Suprapubic skin (tissue), 3 donors: ENCODE data around the gene RAB40A.

Experiments used
- EP300 ChIP-seq: sonication (generic); formaldehyde crosslinking; IDR thresholded peaks from one replicate; pipeline ENCODE4 v1.6.1; 2017; ENCODE audit warnings: antibody characterized with exemption
- TF ChIP-seq, protein P1 (sequence below), 2 donors: fragments of 200-600 bp in 1 of 2; fragments of 450-650 bp in 1 of 2; sonication (generic) in 1 of 2; IDR thresholded peaks; one replicate each; pipeline ENCODE4 v1.5.1; 2016 to 2019; ENCODE audit warnings: antibody characterized with exemption in 2 of 2, mild to moderate bottlenecking in 1 of 2, moderate library complexity in 1 of 2

DNA sequence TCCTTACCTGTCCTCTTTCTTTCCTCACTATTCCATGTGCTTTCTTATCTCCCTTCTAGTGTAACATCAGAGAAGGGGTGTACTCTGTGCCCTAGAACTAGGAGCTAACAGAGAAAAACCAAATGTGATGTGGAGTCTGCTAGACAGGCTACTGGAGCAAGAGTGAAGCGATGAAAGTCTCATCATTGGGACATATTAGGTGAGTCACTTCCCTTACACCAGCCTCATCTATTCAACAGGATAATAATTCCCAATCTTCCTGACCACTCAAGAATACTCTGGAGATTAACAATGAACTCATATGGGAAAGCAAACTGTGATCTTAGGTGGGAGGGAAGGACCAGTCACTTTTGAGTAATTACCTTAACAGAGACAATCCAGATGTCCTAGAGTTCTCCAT lies 58.1 kb downstream of the RAB40A start:
- TF ChIP-seq, protein P1, sequence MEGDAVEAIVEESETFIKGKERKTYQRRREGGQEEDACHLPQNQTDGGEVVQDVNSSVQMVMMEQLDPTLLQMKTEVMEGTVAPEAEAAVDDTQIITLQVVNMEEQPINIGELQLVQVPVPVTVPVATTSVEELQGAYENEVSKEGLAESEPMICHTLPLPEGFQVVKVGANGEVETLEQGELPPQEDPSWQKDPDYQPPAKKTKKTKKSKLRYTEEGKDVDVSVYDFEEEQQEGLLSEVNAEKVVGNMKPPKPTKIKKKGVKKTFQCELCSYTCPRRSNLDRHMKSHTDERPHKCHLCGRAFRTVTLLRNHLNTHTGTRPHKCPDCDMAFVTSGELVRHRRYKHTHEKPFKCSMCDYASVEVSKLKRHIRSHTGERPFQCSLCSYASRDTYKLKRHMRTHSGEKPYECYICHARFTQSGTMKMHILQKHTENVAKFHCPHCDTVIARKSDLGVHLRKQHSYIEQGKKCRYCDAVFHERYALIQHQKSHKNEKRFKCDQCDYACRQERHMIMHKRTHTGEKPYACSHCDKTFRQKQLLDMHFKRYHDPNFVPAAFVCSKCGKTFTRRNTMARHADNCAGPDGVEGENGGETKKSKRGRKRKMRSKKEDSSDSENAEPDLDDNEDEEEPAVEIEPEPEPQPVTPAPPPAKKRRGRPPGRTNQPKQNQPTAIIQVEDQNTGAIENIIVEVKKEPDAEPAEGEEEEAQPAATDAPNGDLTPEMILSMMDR (IDR thresholded peaks at IDR 0.05), result no peak
- TF ChIP-seq EP300, result no peak
